ENCODE measurements around the gene NPHP1. TPM values are rescaled to one million over a fixed set of nuclear protein-coding genes. Genes with fewer than 3 reads are reported as not detected.

NPHP1 gene
- total and polyA plus RNA-seq, 2 of the 4 experiments (the other 2 are of a cell fraction) = 1.8 to 2.5 TPM

- no peak for DNase-seq
- H2AFZ ChIP-seq (replicated peaks; ENCODE audit: low read length, poor library complexity) = no peak overlapping the region
These were observed 64.4 kb downstream of the NPHP1 start for GRCh38 chr2:110140401-110140800.

More at GRCh38 chr2:110140401-110140800, 64.4 kb downstream of the NPHP1 start:
- no peak overlapping the region for H3K23ac ChIP-seq (ENCODE audit: low read depth, low read length)
- dilution Hi-C loops (cut with HindIII; ENCODE audit: low sequenced_read_pairs, unreplicated experiment) = no loop called here
- no peaks in the 10 kb centered on the region for H3K9me1 ChIP-seq (ENCODE audit: insufficient read depth, low read length)
- H2BK15ac ChIP-seq (ENCODE audit: low read depth, low read length) = no peak overlapping the region
- H3K4me1 ChIP-seq (ENCODE audit: control insufficient read depth, insufficient read depth, low read length) = no peaks in the 10 kb centered on the region
- H3K4ac ChIP-seq (ENCODE audit: low read depth, low read length) = no peak overlapping the region
- H3K79me1 ChIP-seq (ENCODE audit: low read depth in 1 of 2, low read length in 2 of 2) = no peaks in the 10 kb centered on the region
- intact Hi-C loops (cut with micrococcal nuclease) = no loop called here
- no peak overlapping the region for H3K4me3 ChIP-seq (ENCODE audit: insufficient read depth, low read depth, low read length)
- no peaks in the 10 kb centered on the region for H3K36me3 ChIP-seq (ENCODE audit: control insufficient read depth, insufficient read depth, low read length)
- no peak for ATAC-seq (ENCODE audit: low read depth)
- H2AK5ac ChIP-seq (ENCODE audit: low read depth, low read length) = no peak overlapping the region
- CTCF ChIA-PET = interaction anchor here (1.0 kb wide), 1 partner anchor 11 kb away, joined by 3 read pairs; no protein-coding TSS in a partner anchor
- no peak overlapping the region for H3K4me2 ChIP-seq (ENCODE audit: low read depth, low read length)
- no CpG with 5 or more reads among the region's 1 CpG for WGBS, 2 experiments (ENCODE audit: extremely low coverage in 2 of 2, insufficient read length in 1 of 2)
- POLR2A ChIA-PET (ENCODE audit: unreplicated experiment) = no interaction called here
- no peak overlapping the region for H3K9ac ChIP-seq (ENCODE audit: low read depth, low read length)
- H3K27me3 ChIP-seq (ENCODE audit: control insufficient read depth, insufficient read depth, low read length) = no peaks in the 10 kb centered on the region
- H3K14ac ChIP-seq (replicated peaks; ENCODE audit: low read depth, low read length) = no peak overlapping the region
- no peak overlapping the region for H4K91ac ChIP-seq (ENCODE audit: insufficient read depth, low read depth, low read length)
- H3K9me3 ChIP-seq (ENCODE audit: control insufficient read depth, insufficient read depth, low read length) = no peaks in the 10 kb centered on the region
- no peak overlapping the region for H3K56ac ChIP-seq (ENCODE audit: extremely low read depth, insufficient read depth, low read length)
- H3K18ac ChIP-seq (ENCODE audit: low read depth, low read length) = no peak overlapping the region
- no peak overlapping the region for H3K27ac ChIP-seq (ENCODE audit: insufficient read depth, low read length)
- BruUV-seq (replicated peaks) = no TSS peak
- no peak for TF ChIP-seq CEBPB (IDR thresholded peaks at IDR 0.05; ENCODE audit: low read depth, low read length)
- TF ChIP-seq ELK1 (IDR thresholded peaks at IDR 0.05; ENCODE audit: borderline replicate concordance, low read depth, low read length) = no peak
- TF ChIP-seq RCOR1 (IDR thresholded peaks at IDR 0.05; ENCODE audit: insufficient replicate concordance, low read length) = no peak
- TF ChIP-seq USF2 (IDR thresholded peaks at IDR 0.05; ENCODE audit: low read depth, low read length) = no peak
- no peak for TF ChIP-seq MXI1 (IDR thresholded peaks at IDR 0.05; ENCODE audit: borderline replicate concordance, low read depth, low read length)
- TF ChIP-seq RFX5 (IDR thresholded peaks at IDR 0.05; ENCODE audit: low read depth, low read length) = no peak
- no peak for TF ChIP-seq CTCF (conservative IDR thresholded peaks at IDR 0.05; ENCODE audit: low read depth, low read length)
- TF ChIP-seq MAZ (IDR thresholded peaks at IDR 0.05; ENCODE audit: borderline replicate concordance, low read depth, low read length) = no peak
- TF ChIP-seq FOS (IDR thresholded peaks at IDR 0.05; ENCODE audit: low read depth, low read length) = no peak
- no peak for TF ChIP-seq SMC3 (IDR thresholded peaks at IDR 0.05; ENCODE audit: low read depth, low read length)
- no peak for TF ChIP-seq NFE2L2 (IDR thresholded peaks at IDR 0.05; ENCODE audit: low read depth, low read length)
- TF ChIP-seq MAFK (IDR thresholded peaks at IDR 0.05; ENCODE audit: low read depth, low read length) = no peak
- TF ChIP-seq RAD21 (IDR thresholded peaks at IDR 0.05; ENCODE audit: low read length) = no peak
- TF ChIP-seq CHD1 (IDR thresholded peaks at IDR 0.05; ENCODE audit: low read depth, low read length) = no peak
- no peak for TF ChIP-seq POLR2A (IDR thresholded peaks at IDR 0.05; ENCODE audit: low read depth, low read length)
- no peak for TF ChIP-seq BHLHE40 (IDR thresholded peaks at IDR 0.05; ENCODE audit: low read depth, low read length)
- no peak overlapping the region for H2AK9ac ChIP-seq (replicated peaks; ENCODE audit: low read depth, low read length, poor library complexity)
- H4K5ac ChIP-seq (ENCODE audit: low read depth, low read length) = no peak overlapping the region
- no peak overlapping the region for H2BK5ac ChIP-seq (ENCODE audit: low read depth, low read length, poor library complexity, severe bottlenecking)
- no peak overlapping the region for H2BK120ac ChIP-seq (ENCODE audit: low read depth, low read length)
- in situ Hi-C loops (cut with MboI; ENCODE audit: low sequenced_read_pairs) = no loop called here
- H4K20me1 ChIP-seq (ENCODE audit: insufficient read depth, low read length) = no peaks in the 10 kb centered on the region
- no peak overlapping the region for H2BK20ac ChIP-seq (ENCODE audit: low read depth, low read length)
- H4K8ac ChIP-seq (ENCODE audit: low read depth in 2 of 2, low read length in 2 of 2) = no peak overlapping the region
